CD1c-positive myeloid dendritic cell (primary cell): ENCODE results near the gene ANKRD10.
"Not testable (repeated sequence)": the region's sequence is repeated elsewhere in the genome, so short reads cannot be mapped to it uniquely, and the experiment has no call there.

Source experiments
- DNase-seq: peaks from one replicate; pipeline ENCODE4 v3.0.0-alpha.2; 2016; ENCODE audit errors: extremely low spot score

ANKRD10 gene

DNA sequence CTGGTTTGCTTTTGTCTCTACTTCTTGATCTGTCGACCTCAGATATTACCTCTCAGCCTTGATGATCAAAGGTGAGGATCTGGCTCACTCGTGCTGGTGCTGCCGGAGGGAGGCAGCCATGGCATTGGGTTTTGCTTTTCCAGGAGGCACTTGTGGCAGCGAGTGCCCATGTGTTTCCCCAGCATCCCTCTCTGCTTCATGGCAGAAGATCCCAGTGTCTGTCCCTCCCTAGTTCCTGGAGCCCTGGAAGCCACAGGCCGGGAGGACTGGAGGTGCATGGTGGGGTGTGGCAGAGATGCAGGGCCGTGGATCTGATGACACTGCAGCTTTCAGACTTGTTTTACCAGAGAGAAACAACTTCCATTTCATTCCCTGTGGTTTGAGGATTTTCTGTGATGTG, 47.5 kb downstream of the ANKRD10 start:
- no peak for DNase-seq

- DNase-seq, result no peak
These were observed 48.2 kb downstream of the ANKRD10 start for GRCh38 chr13:110866491-110867170.

GRCh38 chr13:110863685-110864084, 51.2 kb downstream of the ANKRD10 start:
- no peak for DNase-seq

- DNase-seq, result no peak
These were observed 53.9 kb downstream of the ANKRD10 start for GRCh38 chr13:110860983-110861382.

- no peak for DNase-seq
These were observed 57.7 kb downstream of the ANKRD10 start for GRCh38 chr13:110856942-110857835.

DNA sequence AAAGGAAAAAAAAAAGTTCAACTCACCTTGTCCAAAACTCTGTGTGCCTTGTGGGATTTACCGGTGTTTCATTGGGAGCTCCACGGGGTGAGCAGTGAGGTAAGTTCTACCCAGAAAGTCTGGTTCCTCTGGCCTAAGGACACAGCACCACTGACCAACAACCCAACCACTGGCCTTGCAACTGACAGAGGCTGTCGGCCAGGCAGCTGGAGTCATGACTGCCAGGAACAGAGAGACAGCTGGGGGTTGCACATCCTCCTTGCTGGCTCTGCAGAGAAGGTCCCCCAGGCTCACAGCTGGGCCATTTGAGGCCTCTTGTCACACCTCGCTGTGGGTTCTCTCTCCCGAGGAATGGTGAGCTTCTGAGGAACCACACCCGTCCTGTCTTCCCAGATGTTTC, 59.5 kb downstream of the ANKRD10 start:
- no peak for DNase-seq

- DNase-seq, result no peak
These were observed 60.0 kb downstream of the ANKRD10 start for GRCh38 chr13:110854866-110855265.

- DNase-seq, result no peak
These were observed 61.6 kb downstream of the ANKRD10 start for GRCh38 chr13:110853235-110853721.

DNA sequence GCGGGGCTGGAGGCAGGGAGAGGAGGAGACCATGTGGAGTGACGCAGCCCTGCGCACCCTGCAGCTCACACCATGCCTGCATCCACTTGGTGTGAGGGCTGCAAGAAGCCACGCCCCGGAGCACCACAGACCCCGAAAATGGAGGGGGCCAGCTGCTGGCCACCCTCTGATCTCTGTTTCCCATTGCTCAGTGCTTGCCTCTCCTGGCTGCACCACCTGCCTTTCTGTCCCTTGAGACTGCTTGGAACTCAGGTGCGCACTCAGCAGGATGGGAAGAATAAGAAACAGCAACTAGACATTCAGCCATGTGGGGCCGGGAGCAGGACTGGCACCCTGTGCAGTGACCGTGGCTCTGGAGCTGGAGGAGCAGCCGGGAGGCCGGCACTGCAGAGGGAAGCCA, 64.0 kb downstream of the ANKRD10 start:
- DNase-seq, result no peak

DNA sequence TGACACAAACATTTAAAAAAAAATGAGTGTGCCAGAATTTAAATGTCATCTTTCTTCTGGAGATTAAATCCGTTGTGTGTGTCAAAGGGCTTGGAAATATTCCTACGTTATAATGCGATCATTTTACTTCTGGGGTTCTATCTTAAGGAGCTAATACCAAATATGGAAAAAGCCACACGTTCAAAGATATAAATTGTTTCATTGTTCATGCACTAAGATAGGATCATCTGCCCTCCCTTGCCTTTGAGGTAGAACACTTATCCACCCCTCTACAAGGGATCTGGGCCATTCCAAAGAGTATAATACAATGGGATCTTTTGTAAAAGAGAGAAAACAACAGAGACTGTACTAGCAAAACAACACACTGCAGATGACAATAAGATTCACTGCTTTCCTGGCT, 64.9 kb downstream of the ANKRD10 start:
- DNase-seq, result no peak

DNA sequence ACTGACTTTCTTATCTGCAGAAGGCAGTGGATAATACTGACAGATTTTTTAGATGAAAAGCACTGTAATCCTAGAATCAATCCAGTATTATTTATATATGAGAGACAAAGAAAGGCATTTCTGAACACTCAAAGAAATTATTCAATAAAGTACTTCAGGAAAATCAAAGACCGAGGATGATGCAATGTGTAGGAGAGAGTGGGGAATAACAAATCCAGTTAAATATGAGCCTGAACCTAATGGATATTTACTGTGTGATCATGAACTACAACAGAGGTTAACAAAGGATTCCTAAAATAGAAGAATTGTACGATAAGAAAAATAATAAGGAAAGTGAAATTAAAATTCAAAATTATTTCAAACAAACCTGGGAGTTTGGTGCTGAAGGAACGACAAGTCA, 69.3 kb downstream of the ANKRD10 start:
- DNase-seq, result no peak

- DNase-seq, result no peak
These were observed 73.0 kb downstream of the ANKRD10 start for GRCh38 chr13:110841846-110842245.

GRCh38 chr13:110841406-110841805, 73.5 kb downstream of the ANKRD10 start:
- DNase-seq, result no peak

- DNase-seq, result no peak
These were observed 75.9 kb downstream of the ANKRD10 start for GRCh38 chr13:110838867-110839538.

- DNase-seq, result no peak
These were observed 76.8 kb downstream of the ANKRD10 start for GRCh38 chr13:110838116-110838515.

- not testable (repeated sequence) for DNase-seq
These were observed 77.3 kb downstream of the ANKRD10 start for GRCh38 chr13:110837397-110838061.

- DNase-seq, result no peak
These were observed 78.3 kb downstream of the ANKRD10 start for GRCh38 chr13:110836605-110836903.

DNA sequence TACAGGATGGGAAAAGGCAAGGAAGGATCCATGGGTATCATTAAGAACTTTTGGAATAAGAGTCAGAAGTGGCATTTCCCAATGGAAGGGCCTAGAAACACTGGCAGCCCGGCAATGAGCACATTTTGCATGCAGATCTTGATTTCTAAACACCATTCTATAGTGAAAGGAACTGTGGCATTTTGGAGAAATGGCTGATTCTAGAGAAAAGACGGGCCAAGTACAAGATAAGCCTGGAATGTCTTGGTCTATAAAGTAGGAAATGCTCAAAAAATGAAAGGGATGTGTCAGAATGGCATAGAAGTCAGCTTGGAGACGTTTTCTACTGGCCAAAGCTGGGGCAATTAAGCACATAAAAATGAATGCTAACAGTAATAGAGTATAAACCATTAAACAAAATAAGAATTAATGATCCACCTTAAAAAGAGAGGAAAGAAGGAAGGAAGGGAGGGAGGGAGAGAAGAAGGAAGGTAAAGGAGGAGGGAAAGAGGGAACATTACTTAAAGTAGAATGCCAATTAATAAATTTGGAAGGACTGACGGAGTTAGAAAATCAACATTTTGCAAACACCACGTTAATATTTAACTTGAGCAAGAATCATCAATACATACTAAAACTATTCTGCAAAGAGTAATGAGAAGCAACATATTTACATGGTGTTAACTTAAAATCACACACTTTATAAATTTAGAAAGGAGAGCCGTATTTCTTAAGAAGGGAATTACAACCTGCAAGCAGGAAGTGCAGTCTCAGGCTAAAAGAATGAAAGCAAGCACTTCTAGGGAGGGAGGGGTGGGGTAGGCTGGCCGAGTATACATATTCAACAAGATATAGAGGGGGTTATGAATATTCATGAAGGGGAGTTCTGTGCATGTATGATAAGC, 78.9 kb downstream of the ANKRD10 start:
- no peak for DNase-seq

GRCh38 chr13:110834572-110834971, 80.3 kb downstream of the ANKRD10 start:
- DNase-seq, result no peak

DNA sequence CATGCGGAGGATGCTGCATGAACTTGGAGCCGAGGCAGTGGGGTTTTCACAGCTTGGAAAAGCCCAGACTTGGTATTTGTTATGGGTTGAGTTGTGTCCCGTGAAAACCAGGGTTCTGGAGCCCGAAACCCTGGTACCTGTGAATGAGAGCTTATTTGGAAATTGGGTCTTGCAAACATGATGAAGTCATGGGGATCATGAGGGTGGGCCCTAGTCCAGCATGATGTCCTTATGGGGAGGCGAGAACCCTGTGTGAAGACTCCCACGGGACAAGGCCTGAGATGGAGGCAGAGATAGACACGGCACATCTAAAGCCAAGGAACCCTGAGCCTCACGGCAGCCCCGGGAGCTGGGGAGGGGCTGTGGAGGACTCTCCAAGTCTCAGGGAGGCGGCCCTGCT, 82.3 kb downstream of the ANKRD10 start:
- no peak for DNase-seq

DNA sequence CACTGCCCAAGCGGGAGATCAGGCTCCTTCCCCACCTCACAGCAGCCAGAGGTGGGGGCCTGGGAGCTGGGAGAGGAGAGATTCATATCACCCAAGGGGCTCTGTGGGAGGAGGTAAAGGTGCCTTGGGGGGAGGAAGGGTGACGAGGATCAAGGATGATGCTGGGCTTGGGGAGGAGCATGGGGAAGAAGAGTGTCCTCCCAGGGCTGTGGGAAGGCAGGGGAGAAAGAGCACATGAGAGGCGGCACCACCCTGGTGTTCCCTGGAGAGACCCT, 82.7 kb downstream of the ANKRD10 start:
- no peak for DNase-seq
